Measurements from ENCODE around the gene PARP11.
"Not testable (repeated sequence)": the region's sequence is repeated elsewhere in the genome, so short reads cannot be mapped to it uniquely, and the experiment has no call there.

The PARP11 gene

DNA sequence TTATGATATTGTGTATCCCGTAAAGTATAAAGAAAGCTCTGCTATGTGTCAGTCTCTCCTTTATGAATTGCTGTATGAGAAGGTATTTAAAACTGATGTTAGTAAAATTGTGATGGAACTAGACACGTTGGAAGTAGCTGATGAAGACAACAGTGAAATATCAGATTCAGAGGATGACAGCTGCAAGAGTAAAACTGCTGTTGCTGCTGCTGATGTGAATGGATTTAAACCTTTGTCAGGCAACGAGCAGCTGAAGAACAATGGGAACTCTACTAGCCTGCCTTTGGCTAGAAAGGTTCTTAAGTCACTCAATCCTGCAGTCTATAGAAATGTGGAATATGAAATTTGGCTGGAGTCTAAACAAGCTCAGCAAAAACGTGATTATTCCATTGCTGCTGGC lies 33.5 kb downstream of the PARP11 start:
- H3K4me3 ChIP-seq (ENCODE audit: low read length); H3K4me1 ChIP-seq (ENCODE audit: insufficient read depth, low read length); H3K27ac ChIP-seq (ENCODE audit: low read depth, low read length); H3K36me3 ChIP-seq (ENCODE audit: insufficient read depth, low read length); H3K27me3 ChIP-seq (ENCODE audit: insufficient read depth, low read length); H3K9ac ChIP-seq (ENCODE audit: low read depth, low read length); H3K9me3 ChIP-seq (ENCODE audit: insufficient read depth, low read depth, low read length): not testable (repeated sequence)
- WGBS, result 92% methylated on average over 4 of the region's 4 CpGs

DNA sequence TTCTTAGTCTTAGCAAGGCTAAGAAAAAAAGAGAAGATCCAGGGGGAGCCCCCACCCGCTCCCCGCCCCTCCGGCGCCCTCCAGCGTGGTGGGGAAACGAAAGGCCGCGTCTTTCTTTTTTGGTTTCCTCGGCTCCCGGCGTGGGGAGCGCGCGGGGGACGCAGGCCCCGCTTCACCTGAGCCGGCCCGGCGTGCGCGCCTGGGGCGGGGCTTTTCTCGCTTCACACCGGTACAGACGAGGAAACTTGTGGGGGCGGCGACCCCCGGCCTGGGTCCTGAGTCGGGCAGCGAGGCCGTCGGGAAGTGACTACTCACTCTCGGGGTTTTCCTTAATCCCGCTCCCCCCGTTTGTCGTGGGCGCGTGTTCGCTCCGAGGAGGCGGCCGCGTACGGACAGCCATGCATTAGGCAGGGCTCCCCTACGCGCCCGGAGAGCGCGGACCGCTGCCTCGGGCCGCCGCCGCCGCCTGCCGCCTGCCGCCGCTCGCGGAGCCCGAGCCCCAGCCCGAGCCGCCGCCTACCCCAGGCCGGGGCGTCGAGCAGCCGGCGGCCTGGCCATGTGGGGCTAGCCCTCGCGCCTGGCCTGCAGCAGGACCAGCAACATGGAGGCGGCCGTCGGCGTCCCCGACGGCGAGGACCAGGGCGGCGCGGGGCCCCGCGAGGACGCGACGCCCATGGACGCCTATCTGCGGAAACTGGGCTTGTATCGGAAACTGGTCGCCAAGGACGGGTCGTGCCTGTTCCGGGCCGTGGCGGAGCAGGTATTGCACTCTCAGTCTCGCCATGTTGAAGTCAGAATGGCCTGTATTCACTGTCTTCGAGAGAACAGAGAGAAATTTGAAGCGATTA lies 34.3 kb downstream of the PARP11 start:
- 97% methylated on average over 98 of the region's 98 CpGs for WGBS
- H3K27me3 ChIP-seq (ENCODE audit: insufficient read depth, low read length); H3K4me3 ChIP-seq (ENCODE audit: low read length); H3K9ac ChIP-seq (ENCODE audit: low read depth, low read length); H3K4me1 ChIP-seq (ENCODE audit: insufficient read depth, low read length); H3K9me3 ChIP-seq (ENCODE audit: insufficient read depth, low read depth, low read length); H3K36me3 ChIP-seq (ENCODE audit: insufficient read depth, low read length); H3K27ac ChIP-seq (ENCODE audit: low read depth, low read length): not testable (repeated sequence)

DNA sequence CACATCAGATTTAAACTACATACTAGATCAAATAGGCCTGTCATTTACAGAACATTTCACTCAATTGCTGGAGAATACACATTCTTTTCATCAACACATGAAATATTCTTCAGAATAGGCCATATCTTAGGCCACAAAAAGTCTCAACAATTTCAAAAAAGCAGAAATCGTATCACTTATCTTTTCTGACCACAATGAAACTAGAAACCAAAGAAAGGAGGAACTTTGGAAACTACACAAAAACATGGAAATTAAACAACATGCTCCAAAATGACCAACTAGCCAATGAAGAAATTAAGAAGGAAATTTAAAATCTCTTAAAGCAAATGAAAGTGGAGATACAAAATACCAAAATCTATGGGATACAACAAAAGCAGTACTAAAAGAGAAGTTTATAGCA lies 35.1 kb downstream of the PARP11 start:
- H3K36me3 ChIP-seq (ENCODE audit: insufficient read depth, low read length), result no peaks in the 10 kb centered on the region; the same call in 1 of the 2 replicates
- no peak overlapping the region for H3K9ac ChIP-seq (ENCODE audit: low read depth, low read length)
- H3K27me3 ChIP-seq (ENCODE audit: insufficient read depth, low read length), result no peaks in the 10 kb centered on the region
- no peak overlapping the region for H3K4me3 ChIP-seq (ENCODE audit: low read length)
- H3K9me3 ChIP-seq (ENCODE audit: insufficient read depth, low read depth, low read length), result no peaks in the 10 kb centered on the region
- WGBS, result 94% methylated on average over 1 of the region's 1 CpG
- H3K27ac ChIP-seq (ENCODE audit: low read depth, low read length), result no peak overlapping the region
- peaks cover 8% of the 10 kb centered on the region for H3K4me1 ChIP-seq (ENCODE audit: insufficient read depth, low read length)

GRCh38 chr12:3837049-3837448 lies 36.1 kb downstream of the PARP11 start:
- Histone ChIP-seq H3K27me3 (ENCODE audit: insufficient read depth, low read length) (no peaks in the 10 kb centered on the region), H3K4me1 (ENCODE audit: insufficient read depth, low read length) (peaks cover 8% of the 10 kb centered on the region), H3K9ac (ENCODE audit: low read depth, low read length) (no peak overlapping the region), H3K27ac (ENCODE audit: low read depth, low read length) (no peak overlapping the region), H3K36me3 (ENCODE audit: insufficient read depth, low read length) (no peaks in the 10 kb centered on the region; the same call in 1 of the 2 replicates), H3K9me3 (ENCODE audit: insufficient read depth, low read depth, low read length) (no peaks in the 10 kb centered on the region), H3K4me3 (ENCODE audit: low read length) (no peak overlapping the region)
- WGBS, result 76% methylated on average over 3 of the region's 4 CpGs

DNA sequence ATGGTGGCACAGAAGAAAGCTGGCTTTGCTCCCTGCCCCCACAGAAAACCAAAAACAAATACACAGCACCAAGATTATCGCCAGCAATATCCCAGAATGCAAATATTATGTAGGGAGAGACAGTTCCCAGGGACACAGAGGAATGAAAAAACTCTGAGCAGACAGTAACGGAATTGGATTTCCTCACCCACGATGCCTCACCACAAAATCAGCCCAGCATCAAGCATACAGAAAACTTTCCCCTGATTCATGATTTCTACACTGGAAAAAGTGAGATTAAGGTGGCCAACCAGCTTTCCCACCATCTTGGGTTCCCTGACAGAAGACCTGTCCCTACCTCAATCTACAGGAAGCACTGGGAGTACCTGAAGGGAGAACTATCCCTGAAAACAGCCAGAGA lies 36.6 kb downstream of the PARP11 start:
- Histone ChIP-seq H3K4me3 (ENCODE audit: low read length) (no peak overlapping the region), H3K9me3 (ENCODE audit: insufficient read depth, low read depth, low read length) (no peaks in the 10 kb centered on the region), H3K4me1 (ENCODE audit: insufficient read depth, low read length) (peaks cover 8% of the 10 kb centered on the region), H3K9ac (ENCODE audit: low read depth, low read length) (no peak overlapping the region), H3K27me3 (ENCODE audit: insufficient read depth, low read length) (no peaks in the 10 kb centered on the region), H3K27ac (ENCODE audit: low read depth, low read length) (no peak overlapping the region), H3K36me3 (ENCODE audit: insufficient read depth, low read length) (no peaks in the 10 kb centered on the region)
- WGBS, result 93% methylated on average over 3 of the region's 3 CpGs

DNA sequence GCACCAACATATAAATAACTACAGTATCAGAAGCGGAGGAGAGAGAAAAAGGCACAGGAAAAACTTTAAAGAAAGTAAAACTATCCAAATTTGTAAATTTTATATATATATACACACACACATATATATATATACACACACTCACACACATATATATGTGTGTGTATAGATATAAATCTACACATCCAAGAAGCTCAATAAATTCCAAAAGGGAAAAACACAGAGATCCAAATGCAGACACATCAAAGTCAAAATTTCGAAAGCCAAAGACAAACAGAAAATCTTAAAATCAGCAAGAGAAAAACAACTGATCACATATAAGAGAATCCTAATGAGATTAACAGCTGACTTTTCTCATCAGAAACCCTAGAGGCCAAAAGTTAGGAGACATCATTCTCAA lies 37.3 kb downstream of the PARP11 start:
- WGBS, result 92% methylated on average over 1 of the region's 2 CpGs
- Histone ChIP-seq H3K4me3 (ENCODE audit: low read length) (no peak overlapping the region), H3K4me1 (ENCODE audit: insufficient read depth, low read length) (peaks cover 8% of the 10 kb centered on the region), H3K36me3 (ENCODE audit: insufficient read depth, low read length) (no peaks in the 10 kb centered on the region), H3K9ac (ENCODE audit: low read depth, low read length) (no peak overlapping the region), H3K9me3 (ENCODE audit: insufficient read depth, low read depth, low read length) (no peaks in the 10 kb centered on the region), H3K27ac (ENCODE audit: low read depth, low read length) (no peak overlapping the region), H3K27me3 (ENCODE audit: insufficient read depth, low read length) (no peaks in the 10 kb centered on the region)

DNA sequence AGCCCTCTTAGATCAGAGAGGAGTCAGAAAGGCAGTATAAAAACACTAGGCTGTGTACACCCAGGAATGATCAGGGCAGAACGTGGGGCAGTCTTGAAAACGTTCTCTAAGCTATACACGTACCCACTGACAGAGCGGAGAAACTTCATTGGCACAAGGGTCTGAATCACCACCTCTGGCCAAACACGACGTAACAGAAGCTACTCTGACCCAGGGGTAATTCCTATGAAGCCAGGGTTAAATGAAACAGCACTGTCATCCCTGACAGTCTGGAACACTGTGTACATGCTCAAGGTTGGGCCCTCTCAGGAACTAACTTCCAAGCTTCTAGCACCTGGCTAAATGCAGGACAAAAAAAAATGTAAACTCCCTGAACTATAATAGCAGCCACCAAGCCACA lies 38.4 kb downstream of the PARP11 start:
- Histone ChIP-seq H3K9ac (ENCODE audit: low read depth, low read length) (no peak overlapping the region), H3K4me3 (ENCODE audit: low read length) (no peak overlapping the region), H3K27me3 (ENCODE audit: insufficient read depth, low read length) (no peaks in the 10 kb centered on the region), H3K36me3 (ENCODE audit: insufficient read depth, low read length) (no peaks in the 10 kb centered on the region), H3K4me1 (ENCODE audit: insufficient read depth, low read length) (peaks cover 8% of the 10 kb centered on the region), H3K9me3 (ENCODE audit: insufficient read depth, low read depth, low read length) (no peaks in the 10 kb centered on the region), H3K27ac (ENCODE audit: low read depth, low read length) (no peak overlapping the region)
- 94% methylated on average over 6 of the region's 6 CpGs for WGBS

- H3K27me3 ChIP-seq (ENCODE audit: insufficient read depth, low read length), result no peaks in the 10 kb centered on the region
- H3K4me3 ChIP-seq (ENCODE audit: low read length), result no peak overlapping the region
- H3K4me1 ChIP-seq (ENCODE audit: insufficient read depth, low read length), result peaks cover 8% of the 10 kb centered on the region
- H3K9me3 ChIP-seq (ENCODE audit: insufficient read depth, low read depth, low read length), result no peaks in the 10 kb centered on the region
- 74% methylated on average over 6 of the region's 6 CpGs for WGBS
- no peaks in the 10 kb centered on the region for H3K36me3 ChIP-seq (ENCODE audit: insufficient read depth, low read length)
- H3K27ac ChIP-seq (ENCODE audit: low read depth, low read length), result no peak overlapping the region
- H3K9ac ChIP-seq (ENCODE audit: low read depth, low read length), result no peak overlapping the region
Measured at GRCh38 chr12:3833670-3834310, 39.4 kb downstream of the PARP11 start.

- Histone ChIP-seq H3K27ac (ENCODE audit: low read depth, low read length) (no peak overlapping the region), H3K9me3 (ENCODE audit: insufficient read depth, low read depth, low read length) (no peaks in the 10 kb centered on the region), H3K4me3 (ENCODE audit: low read length) (no peak overlapping the region), H3K9ac (ENCODE audit: low read depth, low read length) (no peak overlapping the region), H3K27me3 (ENCODE audit: insufficient read depth, low read length) (no peaks in the 10 kb centered on the region), H3K4me1 (ENCODE audit: insufficient read depth, low read length) (peaks cover 8% of the 10 kb centered on the region), H3K36me3 (ENCODE audit: insufficient read depth, low read length) (no peaks in the 10 kb centered on the region)
- 92% methylated on average over 3 of the region's 3 CpGs for WGBS
Measured at GRCh38 chr12:3832738-3833137, 40.5 kb downstream of the PARP11 start.

DNA sequence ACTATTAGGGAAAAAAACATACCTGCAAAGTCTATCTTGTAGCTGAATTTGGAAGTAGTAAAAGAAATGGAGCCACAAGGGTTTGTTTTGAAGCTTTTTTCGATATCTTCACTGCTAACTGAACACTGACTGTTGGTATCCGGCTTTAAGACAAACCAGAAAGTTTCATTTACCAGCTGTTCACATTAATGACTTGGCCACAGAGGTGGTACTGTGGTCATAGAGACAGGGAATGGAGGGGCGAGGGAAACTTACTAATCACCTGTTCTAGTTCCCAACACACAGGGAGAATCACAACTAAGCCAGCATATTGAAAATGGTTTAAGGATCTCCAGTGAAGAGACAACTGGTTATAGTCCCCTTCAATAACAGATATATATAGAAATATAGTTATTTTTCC lies 44.3 kb downstream of the PARP11 start:
- Histone ChIP-seq H3K9me3 (ENCODE audit: insufficient read depth, low read depth, low read length) (no peaks in the 10 kb centered on the region), H3K4me3 (ENCODE audit: low read length) (no peak overlapping the region), H3K27ac (ENCODE audit: low read depth, low read length) (no peak overlapping the region), H3K27me3 (ENCODE audit: insufficient read depth, low read length) (no peaks in the 10 kb centered on the region), H3K36me3 (ENCODE audit: insufficient read depth, low read length) (peaks cover 15% of the 10 kb centered on the region), H3K4me1 (ENCODE audit: insufficient read depth, low read length) (peaks cover under 1% of the 10 kb centered on the region; the same call in 1 of the 2 replicates), H3K9ac (ENCODE audit: low read depth, low read length) (no peak overlapping the region)
- 92% methylated on average over 2 of the region's 3 CpGs for WGBS

DNA sequence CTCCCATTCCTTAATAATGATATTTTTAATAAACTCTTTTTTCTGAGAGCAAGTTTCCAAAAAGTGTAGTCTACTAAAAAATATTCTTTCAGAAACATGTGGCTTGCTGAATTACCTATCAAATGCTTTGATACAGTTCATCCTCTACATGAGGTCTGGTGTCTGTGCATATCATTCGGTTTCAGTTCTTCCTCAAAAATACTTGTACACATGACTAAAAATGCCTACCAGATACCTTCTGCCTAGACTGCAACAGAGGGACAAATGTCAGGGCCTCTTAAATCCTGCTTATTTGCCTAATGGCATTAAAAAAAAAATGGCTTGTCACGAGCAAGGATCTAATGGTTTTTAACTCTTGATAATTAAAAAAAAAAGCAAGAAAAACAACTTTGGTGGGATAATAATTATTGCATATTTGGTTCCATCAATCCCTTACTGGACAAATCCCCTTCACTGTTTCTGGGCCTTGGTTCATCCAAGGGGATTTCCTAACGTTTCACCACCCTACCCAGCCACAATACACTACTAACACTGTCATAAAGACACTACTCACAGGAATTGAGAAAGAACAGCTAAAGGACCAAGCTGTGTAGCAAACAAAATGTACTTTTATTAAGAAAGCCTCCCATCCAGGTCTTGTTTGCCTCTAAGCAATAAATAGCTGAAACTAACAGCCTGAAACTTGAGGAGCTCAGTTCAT lies 45.7 kb downstream of the PARP11 start:
- Histone ChIP-seq H3K9ac (ENCODE audit: low read depth, low read length) (no peak overlapping the region), H3K27me3 (ENCODE audit: insufficient read depth, low read length) (no peaks in the 10 kb centered on the region), H3K9me3 (ENCODE audit: insufficient read depth, low read depth, low read length) (no peaks in the 10 kb centered on the region), H3K27ac (ENCODE audit: low read depth, low read length) (no peak overlapping the region), H3K4me1 (ENCODE audit: insufficient read depth, low read length) (peaks cover 6% of the 10 kb centered on the region), H3K4me3 (ENCODE audit: low read length) (no peak overlapping the region), H3K36me3 (ENCODE audit: insufficient read depth, low read length) (peaks cover 15% of the 10 kb centered on the region)
- WGBS, result 93% methylated on average over 3 of the region's 3 CpGs

All from HUES64 (cell line).